ENCODE results near the gene FBXO38.

Gene FBXO38, protein sequence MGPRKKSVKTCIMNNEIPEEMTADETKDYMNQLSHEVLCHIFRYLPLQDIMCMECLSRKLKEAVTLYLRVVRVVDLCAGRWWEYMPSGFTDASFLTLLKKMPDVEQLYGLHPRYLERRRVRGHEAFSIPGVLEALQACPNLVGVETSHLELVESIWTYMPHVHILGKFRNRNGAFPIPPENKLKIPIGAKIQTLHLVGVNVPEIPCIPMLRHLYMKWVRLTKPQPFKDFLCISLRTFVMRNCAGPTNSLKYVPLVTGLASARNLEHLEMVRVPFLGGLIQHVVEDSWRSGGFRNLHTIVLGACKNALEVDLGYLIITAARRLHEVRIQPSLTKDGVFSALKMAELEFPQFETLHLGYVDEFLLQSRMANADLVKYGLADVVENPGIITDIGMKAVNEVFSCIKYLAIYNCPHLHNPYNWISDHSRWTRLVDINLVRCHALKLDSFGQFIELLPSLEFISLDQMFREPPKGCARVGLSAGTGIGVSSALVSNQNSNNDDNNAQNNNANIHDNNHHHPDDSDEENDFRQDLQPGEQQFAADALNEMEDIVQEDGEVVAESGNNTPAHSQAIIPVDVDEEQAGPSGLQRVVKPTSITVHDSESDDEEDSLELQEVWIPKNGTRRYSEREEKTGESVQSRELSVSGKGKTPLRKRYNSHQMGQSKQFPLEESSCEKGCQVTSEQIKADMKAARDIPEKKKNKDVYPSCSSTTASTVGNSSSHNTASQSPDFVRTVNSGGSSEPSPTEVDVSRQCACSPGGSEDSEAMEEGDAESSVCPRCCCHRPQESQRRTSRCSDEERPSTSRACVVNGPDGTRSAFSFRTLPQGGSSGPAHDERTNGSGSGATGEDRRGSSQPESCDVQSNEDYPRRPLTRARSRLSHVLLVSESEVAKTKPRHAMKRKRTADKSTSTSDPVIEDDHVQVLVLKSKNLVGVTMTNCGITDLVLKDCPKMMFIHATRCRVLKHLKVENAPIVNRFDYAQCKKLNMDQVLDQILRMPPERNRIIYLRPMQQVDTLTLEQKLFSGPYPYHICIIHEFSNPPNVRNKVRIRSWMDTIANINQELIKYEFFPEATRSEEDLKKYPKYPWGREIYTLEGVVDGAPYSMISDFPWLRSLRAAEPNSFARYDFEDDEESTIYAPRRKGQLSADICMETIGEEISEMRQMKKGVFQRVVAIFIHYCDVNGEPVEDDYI

DNA sequence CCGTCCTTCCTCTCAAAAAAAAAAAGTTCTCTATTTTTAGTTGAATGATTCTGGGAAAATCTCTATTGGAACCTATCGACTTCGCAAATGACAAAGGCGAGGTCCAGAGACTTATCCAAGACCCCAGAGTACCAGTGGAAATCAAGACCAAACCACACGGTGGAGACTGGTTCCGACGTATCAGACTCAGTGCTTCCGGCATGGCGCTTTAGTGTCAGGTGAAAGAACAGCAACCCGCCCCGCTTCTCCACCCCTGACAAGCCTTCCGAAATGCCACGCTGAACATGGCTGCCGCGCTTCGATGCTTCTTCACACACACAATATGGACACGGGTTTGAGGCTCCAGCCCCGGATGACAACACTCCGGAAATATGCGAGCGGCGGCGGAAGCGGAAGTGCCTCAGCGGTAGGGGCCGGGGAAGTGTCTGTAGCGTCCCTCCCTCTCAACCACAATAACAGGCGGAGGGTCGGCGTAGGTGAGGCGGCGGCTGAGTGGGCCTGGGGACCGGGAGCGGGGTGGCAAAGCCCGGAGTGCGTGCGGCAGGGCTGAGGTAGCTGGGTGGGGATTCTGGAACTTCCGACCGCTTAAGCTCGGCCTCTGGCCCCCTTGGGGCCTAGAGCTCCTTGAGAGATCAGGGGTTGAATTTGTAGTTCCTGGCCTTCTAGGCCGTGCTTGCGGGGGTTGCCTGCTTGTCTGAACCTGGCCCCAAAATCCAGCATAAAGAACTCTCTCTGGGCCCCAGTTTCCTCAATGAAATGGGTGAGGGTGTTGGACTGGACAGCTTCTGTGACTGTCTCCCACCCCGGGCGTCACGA lies at the start of gene FBXO38:
Gene FBXO38, plus strand, starts transcription at position 395 of the 816 bp plus-strand sequence. CDS start 10,819 bp downstream, outside the sequence.
- DNase-seq = peak; percentile 97

GRCh38 chr5:148335259-148335658 lies 48.5 kb upstream of the FBXO38 start, which contains the start of gene SPINK9:
Gene SPINK9, plus strand, starts transcription at chr5:148335559. Its CDS starts 55 bp downstream, at chr5:148335614.
- no peak for DNase-seq

DNA sequence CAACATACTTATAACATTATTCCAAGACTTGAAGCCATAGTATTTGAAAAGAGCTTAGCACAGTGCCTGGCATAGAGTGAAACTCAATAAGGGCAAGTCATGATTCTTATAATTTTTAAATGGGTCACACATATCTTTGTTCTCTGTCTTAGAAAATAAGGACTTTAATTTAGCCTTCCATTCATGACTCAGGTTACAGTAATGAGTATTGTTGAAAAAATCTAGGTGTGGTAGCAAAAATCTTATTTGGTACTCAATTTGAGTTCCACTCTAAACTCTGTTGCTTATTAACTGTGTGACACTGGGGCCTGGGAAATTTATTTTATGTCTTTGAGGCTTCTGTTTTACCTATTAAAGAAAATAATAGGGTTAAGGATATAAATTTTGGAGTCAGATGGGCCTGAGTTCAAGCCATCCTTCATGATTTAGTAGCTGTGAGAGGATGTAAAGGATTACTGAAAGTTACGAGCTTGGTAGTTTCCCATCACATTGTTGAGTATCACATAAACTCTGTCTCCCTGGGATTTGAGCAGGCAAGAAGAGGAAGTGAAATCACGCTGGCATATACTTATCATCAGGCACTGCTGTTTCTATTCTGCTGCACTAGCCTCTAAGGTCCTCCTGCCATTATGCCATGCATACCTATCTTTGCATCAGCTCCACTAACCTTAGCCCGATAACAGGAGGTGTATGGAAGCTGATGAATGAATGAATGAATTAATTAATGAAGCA lies 46.9 kb upstream of the FBXO38 start:
- DNase-seq = no peak

DNA sequence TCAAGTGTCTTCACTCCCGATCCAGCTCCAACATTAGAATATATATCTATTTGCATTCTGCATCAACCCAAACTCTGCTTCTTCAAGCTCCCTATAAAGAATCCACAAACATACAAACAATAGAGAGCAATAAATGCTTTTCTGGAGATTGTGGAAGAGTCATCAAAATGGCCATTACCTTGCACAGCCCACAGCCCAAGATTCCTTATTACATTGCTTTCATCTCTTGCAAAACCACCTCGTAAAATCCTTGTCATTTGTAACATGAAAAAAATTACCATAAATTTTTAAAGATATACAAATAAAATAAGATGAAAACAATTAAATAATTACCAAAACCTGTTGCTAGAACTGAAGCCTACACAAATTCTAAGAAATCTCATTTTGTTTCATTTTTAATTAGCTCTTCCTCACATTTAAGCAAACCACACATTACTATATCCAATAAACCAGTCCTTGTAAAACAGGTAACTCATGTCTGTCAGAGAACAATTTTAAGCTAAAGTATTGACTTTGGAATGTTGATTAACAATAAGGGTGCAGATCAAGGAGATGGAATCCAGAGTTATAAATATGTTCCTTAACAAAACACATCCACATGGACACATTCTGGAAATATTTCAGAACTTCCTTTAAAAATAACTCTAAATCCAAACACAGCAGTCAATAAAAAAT lies 41.2 kb upstream of the FBXO38 start:
- DNase-seq = no peak

DNA sequence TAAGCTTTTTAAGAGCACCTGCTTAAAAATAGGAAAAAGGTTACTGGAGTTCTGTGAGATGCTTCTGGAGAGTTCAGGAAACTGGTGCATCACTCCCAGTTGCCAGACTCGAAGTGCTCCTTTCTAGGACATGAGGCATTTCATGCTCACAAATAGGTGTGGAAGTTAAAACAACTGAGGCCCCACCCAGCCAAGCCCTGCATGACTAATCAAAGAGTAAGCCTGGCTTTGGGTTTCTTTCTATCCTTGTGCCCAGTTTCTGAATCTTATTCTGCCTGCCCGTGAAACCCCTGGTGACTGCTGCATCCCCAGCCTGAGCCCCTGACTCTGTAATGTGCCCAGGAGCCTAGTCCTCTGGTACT lies 40.7 kb upstream of the FBXO38 start:
- DNase-seq = no peak

DNA sequence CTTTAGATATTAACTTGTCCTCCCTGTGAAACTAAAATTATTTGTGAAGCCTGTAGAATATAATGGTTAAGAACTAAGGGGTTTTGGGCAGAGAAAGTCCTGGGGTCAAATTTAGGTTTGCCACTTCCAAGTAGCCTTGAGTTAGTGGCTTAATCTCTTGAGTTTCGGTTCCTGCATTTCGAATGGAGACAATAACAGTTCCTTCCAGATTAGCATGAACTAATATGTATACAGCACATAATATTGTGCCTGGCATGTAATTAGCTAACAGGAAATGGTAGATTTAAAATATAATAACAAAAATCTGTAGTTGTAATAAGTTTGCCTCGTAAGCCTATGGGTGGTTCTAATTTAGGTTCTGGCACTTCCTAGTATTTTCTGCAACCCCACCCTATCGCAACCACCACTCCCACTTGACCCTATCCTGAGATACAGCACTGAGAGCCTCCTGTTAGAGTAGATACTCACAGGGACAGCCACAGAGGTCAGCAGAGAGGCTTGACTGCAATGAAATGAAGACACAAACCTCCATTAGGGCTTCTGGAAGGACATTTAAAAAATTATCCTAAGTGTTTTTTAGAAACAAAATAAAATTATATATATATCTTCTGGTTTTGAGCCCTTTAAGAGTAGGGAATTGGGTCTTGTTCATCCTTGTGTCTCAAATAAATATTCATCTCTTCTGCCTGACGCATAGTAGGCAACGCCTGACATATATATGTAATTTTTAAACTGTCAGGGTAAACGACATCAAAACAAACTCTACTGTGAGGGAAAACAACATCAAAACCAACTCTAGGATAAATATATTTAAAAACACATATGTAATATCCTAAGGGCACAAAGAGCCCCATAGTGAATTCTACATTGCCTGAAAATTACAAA lies 39.9 kb upstream of the FBXO38 start:
- DNase-seq = no peak

- DNase-seq = no peak
Observed at GRCh38 chr5:148347706-148348105, 36.1 kb upstream of the FBXO38 start.

DNA sequence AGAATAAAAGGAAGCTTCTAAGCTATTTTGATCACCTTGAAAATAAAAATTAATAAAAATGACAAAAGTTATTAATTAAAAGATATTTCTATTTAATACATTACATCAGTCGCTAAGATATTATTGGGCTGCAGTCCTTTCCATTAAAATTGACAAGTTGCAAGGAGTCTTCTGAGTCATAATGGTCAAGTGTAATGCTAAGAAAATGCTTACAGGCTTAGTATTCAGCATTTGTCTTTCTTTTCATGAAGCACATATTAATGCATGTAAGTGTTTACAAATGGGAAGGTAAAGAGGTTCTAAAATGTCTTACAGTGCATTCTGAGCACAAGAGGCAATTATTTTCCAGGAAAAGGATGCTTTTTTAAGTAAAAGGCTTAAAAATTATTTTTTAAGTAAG lies 31.1 kb upstream of the FBXO38 start:
- DNase-seq = no peak

GRCh38 chr5:148353634-148354033 lies 30.1 kb upstream of the FBXO38 start:
- no peak for DNase-seq

- DNase-seq = no peak
Observed at GRCh38 chr5:148364343-148364742, 19.4 kb upstream of the FBXO38 start.

GRCh38 chr5:148368299-148368698 lies 15.5 kb upstream of the FBXO38 start:
- DNase-seq = no peak

DNA sequence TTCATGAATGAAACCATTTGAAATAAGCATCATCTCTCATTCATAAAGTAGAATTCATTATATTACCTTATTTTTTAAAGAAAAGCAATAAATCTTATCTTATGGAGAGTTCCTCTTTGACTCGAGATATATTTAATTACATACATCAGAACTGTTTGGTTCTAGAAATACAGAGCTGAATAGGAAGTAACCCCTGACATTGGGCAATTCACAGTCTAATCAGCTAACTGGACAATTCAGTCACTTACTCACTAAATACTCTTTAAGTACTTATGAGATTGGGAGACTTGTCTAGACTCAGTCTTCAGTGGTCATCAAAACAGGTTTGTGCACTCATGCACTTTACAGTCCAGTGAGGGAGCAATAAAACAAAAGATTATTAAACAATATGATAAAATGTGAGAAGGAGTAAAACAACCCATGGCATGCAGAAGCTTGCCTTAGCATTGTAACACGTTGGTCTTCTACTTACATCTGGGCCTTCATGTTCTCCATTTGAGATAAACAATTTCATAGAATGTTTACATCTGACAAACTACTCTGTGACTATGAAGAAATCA lies 11.5 kb upstream of the FBXO38 start:
- DNase-seq = no peak

- DNase-seq = no peak
Observed at GRCh38 chr5:148372893-148373292, 10.9 kb upstream of the FBXO38 start.

DNA sequence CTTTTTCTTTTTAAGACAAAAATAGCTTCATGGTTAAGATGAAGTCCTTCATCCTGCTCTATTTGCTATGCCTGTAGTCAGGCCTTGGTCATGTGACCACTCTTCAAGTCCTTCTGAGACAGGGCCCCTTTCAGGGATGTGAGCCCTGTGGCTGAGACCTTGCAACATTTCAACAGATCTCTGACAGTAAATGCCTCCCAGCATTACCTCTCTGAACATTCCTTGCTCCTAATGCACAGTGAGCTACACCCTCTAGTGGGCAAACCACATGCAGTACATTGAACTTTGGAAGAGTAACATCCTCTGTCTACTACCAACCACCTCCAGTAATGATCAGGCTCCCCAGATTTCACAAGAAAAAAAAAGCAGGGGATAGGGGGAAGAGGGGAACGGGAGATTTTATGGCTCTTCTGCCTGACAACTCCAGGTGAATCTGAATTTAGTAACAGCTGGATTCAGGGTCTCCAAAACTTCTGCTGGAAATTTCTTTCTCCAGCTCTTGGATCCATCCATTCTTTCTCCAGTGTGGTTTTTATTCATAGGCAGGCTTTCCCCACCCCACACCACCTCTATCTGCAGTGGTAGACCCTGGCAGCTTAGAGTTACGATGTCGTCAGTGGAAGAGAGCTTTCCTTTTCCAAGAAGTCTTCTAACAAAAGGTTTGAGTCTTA lies 8.9 kb upstream of the FBXO38 start:
- no peak for DNase-seq

GRCh38 chr5:148376198-148376597 lies 7.6 kb upstream of the FBXO38 start:
- DNase-seq = no peak

DNA sequence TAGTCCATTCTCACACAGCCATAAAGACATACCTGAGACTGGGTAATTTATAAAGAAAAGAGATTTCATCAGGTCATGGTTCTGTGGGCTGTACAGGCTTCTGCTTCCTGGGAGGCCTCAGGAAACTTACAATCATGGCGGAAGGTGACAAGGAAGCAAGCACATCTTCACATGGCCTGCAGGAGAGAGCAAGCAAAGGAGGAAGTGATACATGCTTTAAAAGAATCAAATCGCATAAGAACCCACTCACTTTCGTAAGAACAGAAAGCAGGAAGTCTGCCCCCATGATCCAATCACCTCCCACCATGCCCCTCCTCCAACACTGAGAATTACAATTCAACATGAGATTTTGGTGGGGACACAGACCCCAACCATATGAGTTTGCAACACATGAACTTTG lies 5.1 kb upstream of the FBXO38 start:
- no peak for DNase-seq

GRCh38 chr5:148379340-148379739 lies 4.4 kb upstream of the FBXO38 start:
- DNase-seq = no peak

GRCh38 chr5:148381906-148382305 lies 1.9 kb upstream of the FBXO38 start:
- no peak for DNase-seq

DNA sequence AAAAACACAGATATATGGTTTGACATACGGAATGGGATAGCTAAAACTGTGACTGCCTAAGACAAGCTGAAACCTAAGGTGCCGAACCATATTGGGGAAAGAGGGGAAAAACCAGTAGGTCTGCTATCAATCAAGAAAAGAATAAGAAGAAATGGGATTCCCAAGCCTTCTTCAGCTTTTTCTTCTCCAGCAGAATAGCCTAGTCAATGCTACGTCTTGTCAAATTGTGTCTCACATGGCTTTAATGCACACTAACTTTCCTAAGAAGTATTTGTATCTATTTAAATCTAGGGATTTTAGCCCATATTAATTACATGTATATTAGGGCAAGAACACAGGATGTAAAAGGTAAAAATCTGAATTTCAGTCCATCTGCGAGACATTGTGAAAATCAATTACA lies 797 bp upstream of the FBXO38 start:
- DNase-seq = no peak

Measured in DMS 273 treated with DMSO at 0.1 percent for 48 hours (cell line).